MM.1S (cell line): Measurements from ENCODE around the gene LOXL4.

ENCODE experiments used
- EZH2 ChIP-seq: fragments of 300-600 bp; sonication (generic); optimal IDR thresholded peaks from 2 replicates; pipeline ENCODE3; 2017; ENCODE audit warnings: low read depth, mild to moderate bottlenecking, antibody characterized with exemption, low read length, mixed read lengths
- TF ChIP-seq, protein P1 (sequence below): fragments of 300-600 bp; sonication (generic); IDR thresholded peaks from 2 replicates; pipeline ENCODE4 v1.5.1; 2016; ENCODE audit warnings: antibody characterized with exemption, low read length, mixed read lengths

DNA sequence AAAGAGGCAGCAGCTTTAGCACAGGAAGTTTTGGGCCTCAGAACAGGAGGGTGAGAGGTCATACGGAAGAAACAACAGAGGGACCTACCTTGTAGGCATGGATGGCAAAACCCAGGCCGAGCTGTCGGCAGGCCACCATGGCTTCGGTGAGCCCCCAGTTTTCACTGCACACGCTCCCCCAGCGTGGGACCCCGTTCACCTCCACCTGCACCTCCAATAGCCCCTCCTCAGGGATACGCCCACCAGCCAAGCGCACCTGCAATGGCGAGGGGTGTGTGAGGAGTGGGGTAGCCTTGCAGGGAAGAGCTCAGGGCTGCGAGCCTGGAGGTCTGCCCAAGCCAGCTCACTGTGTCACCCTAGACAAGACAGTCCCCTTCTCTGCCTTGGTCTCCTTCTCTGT lies 11.3 kb downstream of the LOXL4 start:
- TF ChIP-seq EZH2 = no peak
- TF ChIP-seq, protein P1, sequence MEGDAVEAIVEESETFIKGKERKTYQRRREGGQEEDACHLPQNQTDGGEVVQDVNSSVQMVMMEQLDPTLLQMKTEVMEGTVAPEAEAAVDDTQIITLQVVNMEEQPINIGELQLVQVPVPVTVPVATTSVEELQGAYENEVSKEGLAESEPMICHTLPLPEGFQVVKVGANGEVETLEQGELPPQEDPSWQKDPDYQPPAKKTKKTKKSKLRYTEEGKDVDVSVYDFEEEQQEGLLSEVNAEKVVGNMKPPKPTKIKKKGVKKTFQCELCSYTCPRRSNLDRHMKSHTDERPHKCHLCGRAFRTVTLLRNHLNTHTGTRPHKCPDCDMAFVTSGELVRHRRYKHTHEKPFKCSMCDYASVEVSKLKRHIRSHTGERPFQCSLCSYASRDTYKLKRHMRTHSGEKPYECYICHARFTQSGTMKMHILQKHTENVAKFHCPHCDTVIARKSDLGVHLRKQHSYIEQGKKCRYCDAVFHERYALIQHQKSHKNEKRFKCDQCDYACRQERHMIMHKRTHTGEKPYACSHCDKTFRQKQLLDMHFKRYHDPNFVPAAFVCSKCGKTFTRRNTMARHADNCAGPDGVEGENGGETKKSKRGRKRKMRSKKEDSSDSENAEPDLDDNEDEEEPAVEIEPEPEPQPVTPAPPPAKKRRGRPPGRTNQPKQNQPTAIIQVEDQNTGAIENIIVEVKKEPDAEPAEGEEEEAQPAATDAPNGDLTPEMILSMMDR = no peak
